22Rv1 (cell line): Measurements from ENCODE around the gene TFDP1.
"Not testable (repeated sequence)": the region's sequence is repeated elsewhere in the genome, so short reads cannot be mapped to it uniquely, and the experiment has no call there.

Experiments
- H3K27ac ChIP-seq: fragments of 450-650 bp; 2 replicates; pipeline ENCODE4 v1.5.1; 2017
- CTCF ChIP-seq: fragments of 450-650 bp; IDR thresholded peaks from 2 replicates; pipeline ENCODE4 v1.5.1; 2017; ENCODE audit warnings: mild to moderate bottlenecking
- ZFX ChIP-seq: fragments of 450-650 bp; IDR thresholded peaks from 2 replicates; pipeline ENCODE4 v1.6.1; 2017; ENCODE audit warnings: antibody characterized with exemption, borderline replicate concordance

Gene TFDP1

DNA sequence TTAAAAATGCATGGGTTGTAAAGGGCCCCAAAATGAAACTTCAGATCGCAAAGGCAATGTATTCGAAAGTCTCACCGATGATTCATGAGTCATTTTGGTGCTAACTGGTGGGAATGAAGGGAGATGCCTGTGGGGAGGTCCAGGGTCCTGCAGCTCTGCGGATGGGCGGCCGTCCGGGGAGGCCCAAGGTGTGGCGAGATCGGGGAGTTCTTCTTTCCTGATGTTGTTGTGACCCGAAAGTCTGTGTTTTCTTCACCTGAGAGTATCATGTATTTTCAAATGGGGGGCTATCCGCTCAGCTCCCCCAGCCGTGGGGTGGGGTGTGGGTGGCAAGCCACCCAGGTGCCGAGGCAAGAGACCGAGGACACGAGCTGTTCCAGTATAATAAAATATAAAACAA, 36.5 kb downstream of the TFDP1 start:
- TF ChIP-seq CTCF: no peak
- no peak for TF ChIP-seq ZFX
- no peak overlapping the region for H3K27ac ChIP-seq

- peak; percentile 73 for TF ChIP-seq CTCF
Measured at GRCh38 chr13:113621498-113621897, 36.9 kb downstream of the TFDP1 start.

DNA sequence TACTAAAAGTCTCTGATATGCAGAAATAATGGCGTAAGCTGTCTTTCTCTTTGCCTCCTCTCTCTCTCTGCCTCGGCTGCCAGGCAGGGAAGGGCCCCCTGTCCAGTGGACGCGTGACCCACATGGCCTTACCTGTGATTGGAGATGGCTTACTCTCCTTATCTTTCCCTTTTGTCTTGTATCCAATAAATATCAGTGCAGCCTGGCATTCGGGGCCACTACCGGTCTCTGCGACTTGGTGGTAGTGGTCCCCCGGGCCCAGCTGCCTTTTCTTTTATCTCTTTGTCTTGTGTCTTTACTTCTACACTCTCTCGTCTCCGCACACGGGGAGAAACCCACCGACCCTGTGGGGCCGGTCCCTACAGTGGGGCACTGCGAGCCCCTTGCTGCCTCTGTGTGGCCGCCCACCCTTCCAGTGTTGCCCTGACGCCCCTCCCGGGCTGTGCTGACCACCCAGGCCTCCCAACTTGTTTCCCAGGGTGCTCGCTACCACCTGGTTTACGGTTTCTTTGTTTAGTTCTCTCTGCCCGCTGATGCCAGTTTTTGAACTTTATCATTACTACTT, 37.5 kb downstream of the TFDP1 start:
- H3K27ac ChIP-seq: not testable (repeated sequence)

More at GRCh38 chr13:113621498-113621897, 36.9 kb downstream of the TFDP1 start:
- H3K27ac ChIP-seq: not testable (repeated sequence)

DNA sequence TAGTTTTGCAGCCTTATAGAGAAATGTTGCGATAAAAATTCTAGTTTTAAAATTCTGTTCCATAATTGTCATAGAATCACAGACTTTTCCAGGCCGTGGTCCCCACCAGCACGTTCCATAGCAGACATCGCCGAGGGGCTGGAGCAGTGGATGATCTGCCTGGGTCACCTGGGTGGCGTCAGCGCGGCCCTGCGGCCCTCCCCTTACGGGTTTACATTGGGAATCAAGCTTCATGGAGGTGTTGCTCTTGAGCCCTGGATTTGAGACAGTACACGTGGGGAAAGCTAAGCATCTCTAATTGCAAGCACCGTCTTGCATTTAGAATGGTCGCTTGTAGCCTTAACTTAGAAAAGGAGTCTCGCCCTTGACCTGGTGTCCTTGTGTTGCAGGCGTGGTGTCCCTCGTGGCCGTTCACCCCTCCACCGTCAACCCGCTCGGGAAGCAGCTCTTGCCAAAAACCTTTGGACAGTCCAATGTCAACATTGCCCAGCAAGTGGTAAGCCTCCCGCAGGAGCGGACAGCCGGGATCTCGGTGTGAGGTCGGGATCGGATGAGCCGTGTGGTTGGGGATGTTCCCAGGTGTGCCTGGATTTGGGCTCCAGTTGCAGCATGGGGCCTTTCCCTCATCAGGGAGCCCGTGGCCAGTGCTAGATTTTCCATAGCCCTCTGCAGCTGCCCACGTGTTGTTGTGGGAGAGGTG, 38.4 kb downstream of the TFDP1 start:
- no peak overlapping the region for H3K27ac ChIP-seq
- TF ChIP-seq ZFX: no peak
- no peak for TF ChIP-seq CTCF

DNA sequence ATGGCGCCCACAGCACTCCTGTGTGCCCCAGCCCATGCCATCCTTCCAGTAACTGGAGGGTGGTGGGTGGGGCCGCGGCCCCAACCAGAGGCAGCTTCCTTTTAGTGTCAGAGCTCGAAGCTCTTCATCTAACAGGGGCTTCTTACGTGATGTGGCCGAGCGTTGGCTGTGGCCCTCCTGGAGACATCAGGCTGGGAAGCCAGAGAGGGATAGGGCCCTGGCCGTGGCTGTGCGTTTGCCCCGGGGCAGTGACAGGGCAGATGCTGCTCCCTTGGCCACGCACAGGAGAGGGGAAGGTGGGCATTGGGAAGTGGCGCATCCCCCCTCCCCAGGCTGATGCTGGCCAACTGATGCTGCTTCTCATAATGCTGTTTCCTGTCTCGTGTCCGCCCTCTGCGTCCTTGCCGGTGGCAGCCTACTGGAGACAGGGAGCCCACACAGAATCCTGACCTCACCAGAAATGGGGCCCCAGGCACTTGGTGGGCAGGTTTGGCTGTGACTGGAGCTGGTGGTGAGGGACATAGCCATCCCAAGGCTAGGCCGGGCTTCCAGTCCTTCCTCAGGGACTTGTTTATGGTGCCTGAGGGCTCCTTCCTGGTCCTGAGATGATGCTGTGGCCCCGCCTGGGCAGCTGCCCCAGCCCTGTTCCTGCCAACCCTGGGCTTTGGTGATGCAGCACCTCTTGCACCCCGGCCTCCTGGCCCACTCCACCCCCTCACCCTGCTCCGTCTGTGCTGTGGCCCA, 39.1 kb downstream of the TFDP1 start:
- TF ChIP-seq ZFX (no peak), CTCF (no peak)

DNA sequence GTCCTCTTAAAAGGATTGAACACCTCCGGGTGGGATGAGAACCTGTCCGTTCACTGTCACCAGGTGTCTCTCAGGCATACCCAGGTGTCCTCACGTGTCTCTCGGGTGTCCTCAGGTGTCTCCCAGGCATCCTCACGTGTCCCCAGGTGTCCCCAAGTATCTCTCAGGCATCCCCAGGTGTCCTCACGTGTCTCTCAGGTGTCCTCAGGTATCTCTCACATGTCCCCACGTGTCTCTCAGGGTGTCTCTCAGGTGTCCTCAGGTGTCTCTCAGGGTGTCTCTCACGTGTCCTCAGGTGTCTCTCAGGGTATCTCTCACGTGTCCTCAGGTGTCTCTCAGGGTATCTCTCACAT, 39.7 kb downstream of the TFDP1 start:
- no peak overlapping the region for H3K27ac ChIP-seq
- no peak for TF ChIP-seq ZFX
- TF ChIP-seq CTCF: no peak

More for the DNA sequence above, 39.1 kb downstream of the TFDP1 start:
- H3K27ac ChIP-seq: no peak overlapping the region

DNA sequence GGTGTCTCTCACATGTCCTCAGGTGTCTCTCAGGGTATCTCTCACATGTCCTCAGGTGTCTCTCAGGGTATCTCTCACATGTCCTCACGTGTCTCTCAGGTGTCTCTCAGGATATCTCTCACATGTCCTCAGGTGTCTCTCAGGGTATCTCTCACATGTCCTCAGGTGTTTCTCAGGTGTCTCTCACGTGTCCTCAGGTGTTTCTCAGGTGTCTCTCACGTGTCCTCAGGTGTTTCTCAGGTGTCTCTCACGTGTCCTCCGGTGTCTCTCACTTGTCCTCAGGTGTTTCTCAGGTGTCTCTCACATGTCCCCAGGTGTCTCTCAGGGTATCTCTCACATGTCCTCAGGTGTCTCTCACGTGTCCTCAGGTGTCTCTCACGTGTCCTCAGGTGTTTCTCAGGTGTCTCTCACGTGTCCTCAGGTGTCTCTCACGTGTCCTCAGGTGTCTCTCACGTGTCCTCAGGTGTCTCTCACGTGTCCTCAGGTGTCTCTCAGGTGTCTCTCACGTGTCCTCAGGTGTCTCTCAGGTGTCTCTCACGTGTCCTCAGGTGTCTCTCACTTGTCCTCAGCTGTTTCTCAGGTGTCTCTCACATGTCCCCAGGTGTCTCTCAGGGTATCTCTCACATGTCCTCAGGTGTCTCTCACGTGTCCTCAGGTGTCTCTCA, 40.2 kb downstream of the TFDP1 start:
- not testable (repeated sequence) for H3K27ac ChIP-seq
